IPS DF 19.7 (cell line): Measurements from ENCODE around the gene SPTBN1.
"Not testable (repeated sequence)": the region's sequence is repeated elsewhere in the genome, so short reads cannot be mapped to it uniquely, and the experiment has no call there.

Source experiments
- DNase-seq: peaks from one replicate; pipeline ENCODE4 v3.0.0-alpha.2; 2013; ENCODE audit warnings: low read depth, low spot score

Gene SPTBN1

GRCh38 chr2:54528311-54528955 lies 72.3 kb downstream of the SPTBN1 start:
- no peak for DNase-seq

- DNase-seq = not testable (repeated sequence)
These were observed 73.4 kb downstream of the SPTBN1 start for GRCh38 chr2:54529518-54529917.

GRCh38 chr2:54529935-54530334 lies 73.8 kb downstream of the SPTBN1 start:
- DNase-seq = no peak

- no peak for DNase-seq
These were observed 75.4 kb downstream of the SPTBN1 start for GRCh38 chr2:54531558-54531957.

GRCh38 chr2:54534221-54534620 lies 78.1 kb downstream of the SPTBN1 start:
- no peak for DNase-seq

- DNase-seq = no peak
These were observed 78.5 kb downstream of the SPTBN1 start for GRCh38 chr2:54534625-54535024.

GRCh38 chr2:54535599-54536195 lies 79.6 kb downstream of the SPTBN1 start:
- no peak for DNase-seq

GRCh38 chr2:54536720-54537119 lies 80.6 kb downstream of the SPTBN1 start:
- no peak for DNase-seq

- DNase-seq = no peak
These were observed 82.4 kb downstream of the SPTBN1 start for GRCh38 chr2:54538537-54538936.

GRCh38 chr2:54539683-54540082 lies 83.6 kb downstream of the SPTBN1 start:
- DNase-seq = no peak

- DNase-seq = no peak
These were observed 84.1 kb downstream of the SPTBN1 start for GRCh38 chr2:54540194-54540593.

- DNase-seq = no peak
These were observed 85.9 kb downstream of the SPTBN1 start for GRCh38 chr2:54541995-54542394.

- DNase-seq = no peak
These were observed 87.7 kb downstream of the SPTBN1 start for GRCh38 chr2:54543733-54544396.

- DNase-seq = no peak
These were observed 89.7 kb downstream of the SPTBN1 start for GRCh38 chr2:54545702-54546450.

GRCh38 chr2:54546518-54546917 lies 90.4 kb downstream of the SPTBN1 start:
- DNase-seq = no peak

GRCh38 chr2:54546923-54547720 lies 91.0 kb downstream of the SPTBN1 start:
- DNase-seq = no peak

- DNase-seq = no peak
These were observed 93.3 kb downstream of the SPTBN1 start for GRCh38 chr2:54549430-54549829.

GRCh38 chr2:54549917-54550518 lies 93.9 kb downstream of the SPTBN1 start:
- no peak for DNase-seq

- no peak for DNase-seq
These were observed 94.4 kb downstream of the SPTBN1 start for GRCh38 chr2:54550547-54550946.

- no peak for DNase-seq
These were observed 95.1 kb downstream of the SPTBN1 start for GRCh38 chr2:54551123-54551756.

GRCh38 chr2:54553075-54553474 lies 96.9 kb downstream of the SPTBN1 start:
- DNase-seq = no peak
